Trophoblast cell (in vitro differentiated cells and primary cell): ENCODE measurements around the gene METRN.

Experiments used
- DNase-seq, 2 donors: peaks; one replicate each; pipeline ENCODE4 v3.0.0-alpha.2; 2016
- H2AFZ ChIP-seq: 2 replicates; pipeline ENCODE4 v1.6.1; 2013; ENCODE audit warnings: low read length, moderate library complexity, mild to moderate bottlenecking; ENCODE audit not compliant: insufficient read depth, poor library complexity
- H2AK5ac ChIP-seq: 2 replicates; pipeline ENCODE4 v1.6.1; 2013; ENCODE audit warnings: mild to moderate bottlenecking, low read length
- H2BK120ac ChIP-seq: 2 replicates; pipeline ENCODE4 v1.6.1; 2013; ENCODE audit warnings: low read length, mild to moderate bottlenecking, moderate library complexity; ENCODE audit not compliant: insufficient read depth, poor library complexity
- H2BK12ac ChIP-seq: 2 replicates; pipeline ENCODE4 v1.6.1; 2013; ENCODE audit warnings: mild to moderate bottlenecking, low read length, moderate library complexity
- H2BK5ac ChIP-seq: 2 replicates; pipeline ENCODE4 v1.6.1; 2013; ENCODE audit warnings: low read length, low read depth, moderate library complexity, mild to moderate bottlenecking; ENCODE audit not compliant: poor library complexity
- H3K14ac ChIP-seq: 2 replicates; pipeline ENCODE4 v1.6.1; 2013; ENCODE audit warnings: mild to moderate bottlenecking, low read length
- H3K18ac ChIP-seq: 2 replicates; pipeline ENCODE4 v1.6.1; 2013; ENCODE audit warnings: mild to moderate bottlenecking, low read length
- H3K23ac ChIP-seq: 2 replicates; pipeline ENCODE4 v1.6.1; 2013; ENCODE audit warnings: low read length
- H3K27ac ChIP-seq: 2 replicates; pipeline ENCODE4 v1.5.1; 2013; ENCODE audit warnings: low read depth, mild to moderate bottlenecking, inconsistent platforms, low read length, moderate library complexity
- H3K27me3 ChIP-seq: 2 replicates; pipeline ENCODE4 v1.6.1; 2013; ENCODE audit warnings: inconsistent platforms, mild to moderate bottlenecking, low read length, moderate library complexity; ENCODE audit not compliant: insufficient read depth
- H3K36me3 ChIP-seq, 2 experiments: 1 replicate in 1 of 2; 2 replicates in 1 of 2; pipeline ENCODE4 v1.6.1; 2013; ENCODE audit warnings: low read length in 2 of 2, mild to moderate bottlenecking in 2 of 2, moderate library complexity in 1 of 2; ENCODE audit not compliant: insufficient read depth in 2 of 2, control insufficient read depth in 1 of 2
- H3K4ac ChIP-seq: 2 replicates; pipeline ENCODE4 v1.6.1; 2013; ENCODE audit warnings: low read depth, mild to moderate bottlenecking, low read length, moderate library complexity
- H3K4me1 ChIP-seq, 2 experiments: 1 replicate in 1 of 2; 2 replicates in 1 of 2; pipeline ENCODE4 v1.6.1; 2013; ENCODE audit warnings: low read length in 2 of 2, mild to moderate bottlenecking in 2 of 2, moderate library complexity in 1 of 2; ENCODE audit not compliant: insufficient read depth in 2 of 2, control insufficient read depth in 1 of 2
- H3K4me2 ChIP-seq: 2 replicates; pipeline ENCODE4 v1.6.1; 2013; ENCODE audit warnings: inconsistent platforms, mild to moderate bottlenecking, low read length, moderate library complexity
- H3K4me3 ChIP-seq: 2 replicates; pipeline ENCODE4 v1.5.1; 2013; ENCODE audit warnings: mild to moderate bottlenecking, low read depth, low read length, inconsistent platforms
- H3K79me1 ChIP-seq: one replicate; pipeline ENCODE4 v1.6.1; 2013; ENCODE audit warnings: low read length
- H3K79me2 ChIP-seq: 2 replicates; pipeline ENCODE4 v1.6.1; 2013; ENCODE audit warnings: low read length, mild to moderate bottlenecking; ENCODE audit not compliant: control insufficient read depth, insufficient read depth, poor library complexity
- H3K9ac ChIP-seq: 2 replicates; pipeline ENCODE4 v1.6.1; 2013; ENCODE audit warnings: mild to moderate bottlenecking, low read length
- H3K9me3 ChIP-seq: 2 replicates; pipeline ENCODE4 v1.6.1; 2013; ENCODE audit warnings: low read depth, mild to moderate bottlenecking, control low read depth, inconsistent platforms, low read length; ENCODE audit not compliant: insufficient read depth
- H4K12ac ChIP-seq: 2 replicates; pipeline ENCODE4 v1.6.1; 2013; ENCODE audit warnings: low read depth, mild to moderate bottlenecking, low read length, moderate library complexity
- H4K8ac ChIP-seq: 2 replicates; pipeline ENCODE4 v1.6.1; 2013; ENCODE audit warnings: low read depth, mild to moderate bottlenecking, low read length, moderate library complexity
- H4K91ac ChIP-seq: one replicate; pipeline ENCODE4 v1.6.1; 2013; ENCODE audit warnings: low read depth, mild to moderate bottlenecking, low read length, moderate library complexity
- WGBS: extraction: QIAGEN DNeasy Blood & Tissue Kit; methylation state at CpG from one replicate; pipeline ENCODE4 v1.1.7; 2013; ENCODE audit warnings: missing lambda C conversion rate; ENCODE audit not compliant: insufficient read length, insufficient coverage; ENCODE audit errors: extremely low coverage; 5-methylcytosine and 5-hydroxymethylcytosine counted together

The METRN gene

GRCh38 chr16:739560-740458, 24.9 kb downstream of the METRN start:
- Histone ChIP-seq H2BK120ac (peak overlapping the region; percentile 52), H3K4me1 (peaks cover 0 to 9% of the 10 kb centered on the region in 2 experiments), H3K4me2 (peak overlapping the region; percentile 96), H2AK5ac (peak overlapping the region; percentile 66), H3K27me3 (no peaks in the 10 kb centered on the region), H3K4me3 (peak overlapping the region; percentile 87), H2BK12ac (no peak overlapping the region), H3K36me3 (peaks cover 23 to 25% of the 10 kb centered on the region in 2 experiments), H3K18ac (peak overlapping the region; percentile 62), H3K79me2 (peaks cover 7% of the 10 kb centered on the region), H3K79me1 (peaks cover 8% of the 10 kb centered on the region), H4K8ac (peak overlapping the region; percentile 91), H3K14ac (peak overlapping the region; percentile 84), H3K23ac (no peak overlapping the region), H3K9me3 (no peaks in the 10 kb centered on the region), H2BK5ac (no peak overlapping the region), H3K9ac (peak overlapping the region; percentile 72), H3K4ac (peak overlapping the region; percentile 77), H2AFZ (peak overlapping the region; percentile 62), H4K12ac (peak overlapping the region; percentile 81), H3K27ac (no peak overlapping the region), H4K91ac (peak overlapping the region; percentile 90)
- WGBS: no CpG with 5 or more reads among the region's 38 CpGs
- DNase-seq: no peak

DNA sequence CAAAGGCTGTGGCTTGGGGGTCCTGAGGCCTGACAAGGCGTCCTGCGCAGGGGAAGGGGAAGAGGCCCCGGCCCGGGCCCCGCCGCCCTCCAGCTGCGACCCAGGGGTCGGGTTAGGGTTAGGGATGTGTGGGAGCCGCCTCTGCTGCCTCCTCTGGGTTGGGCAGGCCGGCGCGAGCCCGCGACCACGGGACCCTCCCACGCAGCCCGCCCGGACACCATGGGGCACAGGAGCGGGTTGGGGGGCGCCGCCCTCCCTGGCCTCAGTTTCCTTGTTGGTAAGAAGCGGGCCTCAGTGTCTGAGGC, 25.5 kb downstream of the METRN start:
- Histone ChIP-seq H2BK12ac (no peak overlapping the region), H3K4me3 (peak overlapping the region; percentile 87), H4K8ac (peak overlapping the region; percentile 91), H3K4ac (peak overlapping the region; percentile 77), H3K79me1 (peaks cover 8% of the 10 kb centered on the region), H3K14ac (peak overlapping the region; percentile 84), H3K27me3 (no peaks in the 10 kb centered on the region), H4K12ac (peak overlapping the region; percentile 81), H3K4me1 (peaks cover 0 to 9% of the 10 kb centered on the region in 2 experiments), H3K4me2 (peak overlapping the region; percentile 96), H2BK120ac (peak overlapping the region; percentile 52), H3K23ac (no peak overlapping the region), H2AK5ac (peak overlapping the region; percentile 66), H3K18ac (peak overlapping the region; percentile 62), H3K79me2 (peaks cover 7% of the 10 kb centered on the region), H3K9me3 (no peaks in the 10 kb centered on the region), H3K27ac (peak overlapping the region; percentile 5), H3K9ac (peak overlapping the region; percentile 72), H2AFZ (peak overlapping the region; percentile 62), H2BK5ac (peak overlapping the region; percentile 44), H4K91ac (peak overlapping the region; percentile 90), H3K36me3 (peaks cover 18 to 20% of the 10 kb centered on the region in 2 experiments)
- WGBS: no CpG with 5 or more reads among the region's 22 CpGs
- no peak for DNase-seq

GRCh38 chr16:740764-741505, 26.0 kb downstream of the METRN start, which contains the start of gene CIAO3:
CIAO3 (minus strand) TSS chr16:740997; CDS start chr16:740985, 12 bp downstream.
- H3K4me3 ChIP-seq: peak within 1 kb of the TSS; percentile 87
- DNase-seq: peak; percentile 82 to 94
- peak within 1 kb of the TSS; percentile 86 for H3K9ac ChIP-seq
- peak within 1 kb of the TSS; percentile 84 for H3K14ac ChIP-seq
- peak within 1 kb of the TSS; percentile 62 for H3K18ac ChIP-seq
- H3K36me3 ChIP-seq: peaks cover 13 to 15% of the 10 kb centered on the region in 2 experiments
- H3K79me1 ChIP-seq: peaks cover 8% of the 10 kb centered on the region
- no CpG with 5 or more reads among the region's 79 CpGs for WGBS
- H3K4me2 ChIP-seq: peak within 1 kb of the TSS; percentile 96
- peak within 1 kb of the TSS; percentile 66 for H2AK5ac ChIP-seq
- H2AFZ ChIP-seq: peak within 1 kb of the TSS; percentile 73
- H2BK5ac ChIP-seq: peak within 1 kb of the TSS; percentile 44
- peak within 1 kb of the TSS; percentile 81 for H4K12ac ChIP-seq
- H3K27ac ChIP-seq: peak within 1 kb of the TSS; percentile 5
- H3K79me2 ChIP-seq: peaks cover 7% of the 10 kb centered on the region
- H4K91ac ChIP-seq: peak within 1 kb of the TSS; percentile 90
- H3K4me1 ChIP-seq: peaks cover 0 to 9% of the 10 kb centered on the region in 2 experiments
- H2BK120ac ChIP-seq: peak within 1 kb of the TSS; percentile 52
- H3K23ac ChIP-seq: no peak within 1 kb of the TSS
- H3K9me3 ChIP-seq: no peaks in the 10 kb centered on the region
- H3K4ac ChIP-seq: peak within 1 kb of the TSS; percentile 77
- H4K8ac ChIP-seq: peak within 1 kb of the TSS; percentile 91
- no peaks in the 10 kb centered on the region for H3K27me3 ChIP-seq
- no peak within 1 kb of the TSS for H2BK12ac ChIP-seq

DNA sequence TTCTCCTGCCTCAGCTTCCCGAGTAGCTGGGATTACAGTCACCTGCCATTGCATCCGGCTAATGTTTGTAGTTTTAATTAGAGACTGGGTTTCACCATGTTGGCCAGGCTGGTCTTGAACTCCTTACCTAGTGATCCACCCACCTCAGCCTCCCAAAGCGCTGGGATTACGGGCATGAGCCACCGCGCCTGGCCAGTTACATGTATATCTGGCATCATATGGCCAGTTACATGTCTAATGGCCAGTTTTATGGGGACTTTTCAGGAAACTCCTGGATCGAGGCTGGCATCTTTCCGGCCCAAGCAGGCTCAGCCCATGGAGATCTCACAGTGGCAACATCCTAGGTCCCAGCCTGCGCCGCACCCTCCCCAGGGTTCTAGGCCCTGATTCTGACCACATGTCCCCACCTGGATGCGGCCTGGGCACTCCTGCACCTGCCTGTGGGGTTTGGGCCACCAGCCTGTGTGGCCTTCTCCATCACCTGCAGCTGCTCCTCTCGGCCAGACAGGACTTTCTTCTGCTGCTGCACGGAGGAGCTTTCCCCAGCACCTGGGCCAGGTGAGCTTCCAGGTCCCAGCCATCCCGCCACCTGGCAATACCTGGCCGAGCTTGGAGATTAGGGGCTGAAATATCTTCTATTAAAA, 27.2 kb downstream of the METRN start:
- Histone ChIP-seq H3K23ac (no peak overlapping the region), H3K9ac (no peak overlapping the region), H3K36me3 (peaks cover 4 to 5% of the 10 kb centered on the region in 2 experiments), H2AK5ac (no peak overlapping the region), H3K79me2 (peaks cover 7% of the 10 kb centered on the region), H2BK120ac (no peak overlapping the region), H2BK12ac (no peak overlapping the region), H3K18ac (no peak overlapping the region), H4K8ac (peak overlapping the region; percentile 2), H3K4me1 (peaks cover 0 to 9% of the 10 kb centered on the region in 2 experiments), H4K91ac (no peak overlapping the region), H2AFZ (no peak overlapping the region), H3K9me3 (no peaks in the 10 kb centered on the region), H2BK5ac (no peak overlapping the region), H4K12ac (no peak overlapping the region), H3K14ac (no peak overlapping the region), H3K27ac (no peak overlapping the region), H3K4me2 (no peak overlapping the region), H3K27me3 (no peaks in the 10 kb centered on the region), H3K4me3 (no peak overlapping the region), H3K4ac (no peak overlapping the region), H3K79me1 (peaks cover 8% of the 10 kb centered on the region)
- WGBS: no CpG with 5 or more reads among the region's 15 CpGs
- no peak for DNase-seq
